ENCODE results near the gene TYRP1. TPM values are rescaled to one million over a fixed set of nuclear protein-coding genes. Genes with fewer than 3 reads are reported as not detected.

The TYRP1 gene
- total RNA-seq, 2 donors from 2014 or later: not detected

- H3K27ac Mint-ChIP-seq: no peak overlapping the region
- H3K36me3 Mint-ChIP-seq (ENCODE audit: insufficient read depth in 2 of 2): no peaks in the 10 kb centered on the region
- H3K4me3 Mint-ChIP-seq: no peak overlapping the region
- H3K27me3 Mint-ChIP-seq (ENCODE audit: low read depth): no peaks in the 10 kb centered on the region
- no peaks in the 10 kb centered on the region for H3K4me1 Mint-ChIP-seq (ENCODE audit: low read depth)
- ATAC-seq (replicated peaks in 1 of 2) (no peak), DNase-seq (no peak)
- peaks cover 4 to 13% of the 10 kb centered on the region in 2 donors for H3K9me3 Mint-ChIP-seq
Observed at GRCh38 chr9:12722131-12722530, 28.9 kb downstream of the TYRP1 start.

- H3K27ac Mint-ChIP-seq: no peak overlapping the region
- no peaks in the 10 kb centered on the region for H3K27me3 Mint-ChIP-seq (ENCODE audit: low read depth)
- no peaks in the 10 kb centered on the region for H3K36me3 Mint-ChIP-seq (ENCODE audit: insufficient read depth in 2 of 2)
- DNase-seq (no peak), ATAC-seq (replicated peaks in 1 of 2) (no peak)
- no peaks in the 10 kb centered on the region for H3K4me1 Mint-ChIP-seq (ENCODE audit: low read depth)
- peaks cover 4 to 13% of the 10 kb centered on the region in 2 donors for H3K9me3 Mint-ChIP-seq
- no peak overlapping the region for H3K4me3 Mint-ChIP-seq
Observed at GRCh38 chr9:12723409-12724028, 30.3 kb downstream of the TYRP1 start.

GRCh38 chr9:12726795-12727194 lies 33.6 kb downstream of the TYRP1 start:
- Mint-ChIP-seq H3K9me3 (peaks cover 12 to 13% of the 10 kb centered on the region in 2 donors), H3K27ac (no peak overlapping the region), H3K27me3 (ENCODE audit: low read depth) (no peaks in the 10 kb centered on the region), H3K4me1 (ENCODE audit: low read depth) (no peaks in the 10 kb centered on the region), H3K36me3 (ENCODE audit: insufficient read depth in 2 of 2) (no peaks in the 10 kb centered on the region), H3K4me3 (no peak overlapping the region)
- no peak for DNase-seq
- ATAC-seq (replicated peaks in 1 of 2): no peak

- peaks cover 12 to 19% of the 10 kb centered on the region in 2 donors for H3K9me3 Mint-ChIP-seq
- H3K4me3 Mint-ChIP-seq: no peak overlapping the region
- ATAC-seq (replicated peaks in 1 of 2): no peak
- no peak for DNase-seq
- H3K27me3 Mint-ChIP-seq (ENCODE audit: low read depth): no peaks in the 10 kb centered on the region
- no peak overlapping the region for H3K27ac Mint-ChIP-seq
- no peaks in the 10 kb centered on the region for H3K36me3 Mint-ChIP-seq (ENCODE audit: insufficient read depth in 2 of 2)
- H3K4me1 Mint-ChIP-seq (ENCODE audit: low read depth): no peaks in the 10 kb centered on the region
Observed at GRCh38 chr9:12730198-12730597, 37.0 kb downstream of the TYRP1 start.

GRCh38 chr9:12730927-12731326 lies 37.7 kb downstream of the TYRP1 start:
- DNase-seq (no peak), ATAC-seq (replicated peaks in 1 of 2) (no peak)
- H3K36me3 Mint-ChIP-seq (ENCODE audit: insufficient read depth in 2 of 2): no peaks in the 10 kb centered on the region
- H3K27me3 Mint-ChIP-seq (ENCODE audit: low read depth): no peaks in the 10 kb centered on the region
- no peak overlapping the region for H3K27ac Mint-ChIP-seq
- no peaks in the 10 kb centered on the region for H3K4me1 Mint-ChIP-seq (ENCODE audit: low read depth)
- peaks cover 14 to 19% of the 10 kb centered on the region in 2 donors for H3K9me3 Mint-ChIP-seq
- H3K4me3 Mint-ChIP-seq: no peak overlapping the region

- H3K27ac Mint-ChIP-seq: no peak overlapping the region
- H3K4me3 Mint-ChIP-seq: no peak overlapping the region
- no peak for ATAC-seq (replicated peaks in 1 of 2)
- no peaks in the 10 kb centered on the region for H3K27me3 Mint-ChIP-seq (ENCODE audit: low read depth)
- peaks cover 14 to 19% of the 10 kb centered on the region in 2 donors for H3K9me3 Mint-ChIP-seq
- DNase-seq: no peak
- H3K4me1 Mint-ChIP-seq (ENCODE audit: low read depth): no peaks in the 10 kb centered on the region
- no peaks in the 10 kb centered on the region for H3K36me3 Mint-ChIP-seq (ENCODE audit: insufficient read depth in 2 of 2)
Observed at GRCh38 chr9:12732971-12733370, 39.8 kb downstream of the TYRP1 start.

- Mint-ChIP-seq H3K36me3 (ENCODE audit: insufficient read depth in 2 of 2) (no peaks in the 10 kb centered on the region), H3K4me3 (no peak overlapping the region), H3K27ac (no peak overlapping the region), H3K4me1 (ENCODE audit: low read depth) (no peaks in the 10 kb centered on the region), H3K9me3 (peaks cover 13 to 15% of the 10 kb centered on the region in 2 donors), H3K27me3 (ENCODE audit: low read depth) (no peaks in the 10 kb centered on the region)
- ATAC-seq (replicated peaks in 1 of 2): no peak
- DNase-seq: no peak
Observed at GRCh38 chr9:12735665-12736064, 42.5 kb downstream of the TYRP1 start.

- H3K27ac Mint-ChIP-seq: no peak overlapping the region
- H3K36me3 Mint-ChIP-seq (ENCODE audit: insufficient read depth in 2 of 2): no peaks in the 10 kb centered on the region
- no peaks in the 10 kb centered on the region for H3K27me3 Mint-ChIP-seq (ENCODE audit: low read depth)
- DNase-seq (no peak), ATAC-seq (replicated peaks in 1 of 2) (no peak)
- H3K4me3 Mint-ChIP-seq: no peak overlapping the region
- H3K9me3 Mint-ChIP-seq: peaks cover 10 to 18% of the 10 kb centered on the region in 2 donors
- H3K4me1 Mint-ChIP-seq (ENCODE audit: low read depth): no peaks in the 10 kb centered on the region
Observed at GRCh38 chr9:12737871-12738270, 44.7 kb downstream of the TYRP1 start.

GRCh38 chr9:12739014-12739652 lies 45.9 kb downstream of the TYRP1 start:
- H3K36me3 Mint-ChIP-seq (ENCODE audit: insufficient read depth in 2 of 2): no peaks in the 10 kb centered on the region
- no peak for ATAC-seq (replicated peaks in 1 of 2)
- H3K4me1 Mint-ChIP-seq (ENCODE audit: low read depth): no peaks in the 10 kb centered on the region
- H3K27me3 Mint-ChIP-seq (ENCODE audit: low read depth): no peaks in the 10 kb centered on the region
- peaks cover 5 to 17% of the 10 kb centered on the region in 2 donors for H3K9me3 Mint-ChIP-seq
- H3K27ac Mint-ChIP-seq: no peak overlapping the region
- no peak for DNase-seq
- H3K4me3 Mint-ChIP-seq: no peak overlapping the region

GRCh38 chr9:12740845-12741244 lies 47.7 kb downstream of the TYRP1 start:
- peaks cover 9 to 16% of the 10 kb centered on the region in 2 donors for H3K9me3 Mint-ChIP-seq
- H3K4me1 Mint-ChIP-seq (ENCODE audit: low read depth): no peaks in the 10 kb centered on the region
- DNase-seq: no peak
- no peak for ATAC-seq (replicated peaks in 1 of 2)
- H3K4me3 Mint-ChIP-seq: no peak overlapping the region
- H3K27me3 Mint-ChIP-seq (ENCODE audit: low read depth): no peaks in the 10 kb centered on the region
- peaks cover 0 to 3% of the 10 kb centered on the region in 2 donors for H3K36me3 Mint-ChIP-seq (ENCODE audit: insufficient read depth in 2 of 2)
- H3K27ac Mint-ChIP-seq: no peak overlapping the region

GRCh38 chr9:12748016-12748415 lies 54.8 kb downstream of the TYRP1 start:
- ATAC-seq (replicated peaks in 1 of 2) (no peak), DNase-seq (no peak)
- Mint-ChIP-seq H3K36me3 (ENCODE audit: insufficient read depth in 2 of 2) (peaks cover 0 to 4% of the 10 kb centered on the region in 2 donors), H3K4me3 (no peak overlapping the region), H3K4me1 (ENCODE audit: low read depth) (no peaks in the 10 kb centered on the region), H3K9me3 (peaks cover 16 to 18% of the 10 kb centered on the region in 2 donors), H3K27ac (no peak overlapping the region), H3K27me3 (ENCODE audit: low read depth) (no peaks in the 10 kb centered on the region)

- DNase-seq: no peak
- Mint-ChIP-seq H3K36me3 (ENCODE audit: insufficient read depth in 2 of 2) (peaks cover 0 to 4% of the 10 kb centered on the region in 2 donors), H3K9me3 (peaks cover 15 to 17% of the 10 kb centered on the region in 2 donors), H3K27ac (no peak overlapping the region), H3K4me3 (no peak overlapping the region), H3K4me1 (ENCODE audit: low read depth) (no peaks in the 10 kb centered on the region), H3K27me3 (ENCODE audit: low read depth) (no peaks in the 10 kb centered on the region)
- ATAC-seq (replicated peaks in 1 of 2): no peak
Observed at GRCh38 chr9:12748954-12749353, 55.8 kb downstream of the TYRP1 start.

GRCh38 chr9:12753931-12754330 lies 60.7 kb downstream of the TYRP1 start:
- ATAC-seq (replicated peaks in 1 of 2) (no peak), DNase-seq (no peak)
- H3K4me3 Mint-ChIP-seq: no peak overlapping the region
- H3K9me3 Mint-ChIP-seq: peaks cover 4 to 8% of the 10 kb centered on the region in 2 donors
- H3K4me1 Mint-ChIP-seq (ENCODE audit: low read depth): no peaks in the 10 kb centered on the region
- H3K36me3 Mint-ChIP-seq (ENCODE audit: insufficient read depth in 2 of 2): peaks cover 0 to 1% of the 10 kb centered on the region in 2 donors
- no peaks in the 10 kb centered on the region for H3K27me3 Mint-ChIP-seq (ENCODE audit: low read depth)
- H3K27ac Mint-ChIP-seq: no peak overlapping the region

- H3K27me3 Mint-ChIP-seq (ENCODE audit: low read depth): no peaks in the 10 kb centered on the region
- no peak overlapping the region for H3K27ac Mint-ChIP-seq
- peaks cover 0 to 1% of the 10 kb centered on the region in 2 donors for H3K36me3 Mint-ChIP-seq (ENCODE audit: insufficient read depth in 2 of 2)
- no peaks in the 10 kb centered on the region for H3K4me1 Mint-ChIP-seq (ENCODE audit: low read depth)
- H3K9me3 Mint-ChIP-seq: peaks cover 4 to 9% of the 10 kb centered on the region in 2 donors
- H3K4me3 Mint-ChIP-seq: no peak overlapping the region
- no peak for DNase-seq
- ATAC-seq (replicated peaks in 1 of 2): no peak
Observed at GRCh38 chr9:12759761-12760160, 66.6 kb downstream of the TYRP1 start.
